Activated B cell treated with CpG ODN at 0.5 μM for 24 hours (primary cell): Measurements from ENCODE around the gene HOXA9. TPM values are rescaled to one million over a fixed set of nuclear protein-coding genes. Genes with fewer than 3 reads are reported as not detected.

Source experiments
- ATAC-seq: fragments of 200-7000 bp; cut with Tn5 transposase; one replicate; pipeline ENCODE4 v1.10.0; 2021; ENCODE audit warnings: low read depth, mild to moderate bottlenecking, moderate library complexity
- CTCF ChIA-PET: fragments of 350-600 bp; sonication (Branson Sonifier 250); formaldehyde crosslinking; loops from one replicate; lab custom pipeline; 2021; ENCODE audit warnings: antibody characterized with exemption; lab: Charles Lee
- POLR2A ChIA-PET: fragments of 350-600 bp; sonication (Branson Sonifier 250); formaldehyde crosslinking; loops from one replicate; lab custom pipeline; 2021; ENCODE audit warnings: antibody characterized with exemption; lab: Charles Lee
- DNase-seq: peaks from one replicate; pipeline ENCODE4 v3.0.0; 2022
- H3K27ac Mint-ChIP-seq: one replicate; pipeline ENCODE4 v1.8.0; 2020; ENCODE audit warnings: mixed read lengths
- H3K27me3 Mint-ChIP-seq: one replicate; pipeline ENCODE4 v1.8.0; 2021; ENCODE audit warnings: mixed read lengths
- H3K36me3 Mint-ChIP-seq: one replicate; pipeline ENCODE4 v1.8.0; 2021; ENCODE audit warnings: low read depth, mixed read lengths
- H3K4me1 Mint-ChIP-seq: one replicate; pipeline ENCODE4 v1.8.0; 2021; ENCODE audit warnings: mixed read lengths
- H3K4me3 Mint-ChIP-seq: one replicate; pipeline ENCODE4 v1.8.0; 2020; ENCODE audit warnings: mild to moderate bottlenecking, mixed read lengths
- H3K9me3 Mint-ChIP-seq: one replicate; pipeline ENCODE4 v1.8.0; 2020; ENCODE audit warnings: mixed read lengths
- CTCF ChIP-seq: fragments of 200-600 bp; IDR thresholded peaks from one replicate; pipeline ENCODE4 v1.8.0; 2022; ENCODE audit warnings: antibody characterized with exemption, mild to moderate bottlenecking
- intact Hi-C: fragments of 100-400 bp; cut with micrococcal nuclease; formaldehyde crosslinking; loops from one replicate; pipeline ENCODE4 v1.15.1; 2024
- total RNA-seq: library from RNA; stranded (reverse); gene quantifications from 2 replicates; pipeline ENCODE4 v1.2.3, GENCODE V29; 2022

The HOXA9 gene
- total RNA-seq, 1 donor from 2014 or later = not detected

GRCh38 chr7:27115221-27116026 lies 49.9 kb downstream of the HOXA9 start:
- no peak for DNase-seq
- POLR2A ChIA-PET = no interaction called here
- no peak for ATAC-seq
- H3K4me1 Mint-ChIP-seq = no peaks in the 10 kb centered on the region
- no peak overlapping the region for H3K4me3 Mint-ChIP-seq
- peaks cover 7% of the 10 kb centered on the region for H3K27me3 Mint-ChIP-seq
- no peaks in the 10 kb centered on the region for H3K36me3 Mint-ChIP-seq
- CTCF ChIA-PET = no interaction called here
- no peaks in the 10 kb centered on the region for H3K9me3 Mint-ChIP-seq
- intact Hi-C loops = no loop called here
- TF ChIP-seq CTCF = no peak
- no peak overlapping the region for H3K27ac Mint-ChIP-seq

GRCh38 chr7:27114881-27115220 lies 50.5 kb downstream of the HOXA9 start:
- TF ChIP-seq CTCF = no peak
- no peaks in the 10 kb centered on the region for H3K36me3 Mint-ChIP-seq
- no peak overlapping the region for H3K27ac Mint-ChIP-seq
- H3K4me1 Mint-ChIP-seq = no peaks in the 10 kb centered on the region
- ATAC-seq (no peak), DNase-seq (no peak)
- no peaks in the 10 kb centered on the region for H3K9me3 Mint-ChIP-seq
- H3K27me3 Mint-ChIP-seq = peaks cover 7% of the 10 kb centered on the region
- ChIA-PET CTCF (no interaction called here), POLR2A (no interaction called here)
- H3K4me3 Mint-ChIP-seq = no peak overlapping the region
- intact Hi-C loops = no loop called here

- ATAC-seq = no peak
- intact Hi-C loops = no loop called here
- TF ChIP-seq CTCF = no peak
- Mint-ChIP-seq H3K27ac (no peak overlapping the region), H3K4me3 (no peak overlapping the region), H3K27me3 (peaks cover 7% of the 10 kb centered on the region), H3K4me1 (no peaks in the 10 kb centered on the region), H3K36me3 (no peaks in the 10 kb centered on the region), H3K9me3 (no peaks in the 10 kb centered on the region)
- POLR2A ChIA-PET = no interaction called here
- DNase-seq = no peak
- CTCF ChIA-PET = no interaction called here
These were observed 51.2 kb downstream of the HOXA9 start for GRCh38 chr7:27113991-27114769.

- ATAC-seq (no peak), DNase-seq (no peak)
- no peaks in the 10 kb centered on the region for H3K9me3 Mint-ChIP-seq
- ChIA-PET CTCF (no interaction called here), POLR2A (no interaction called here)
- H3K4me1 Mint-ChIP-seq = no peaks in the 10 kb centered on the region
- H3K27me3 Mint-ChIP-seq = peaks cover 7% of the 10 kb centered on the region
- H3K4me3 Mint-ChIP-seq = no peak overlapping the region
- H3K27ac Mint-ChIP-seq = no peak overlapping the region
- intact Hi-C loops = no loop called here
- TF ChIP-seq CTCF = no peak
- no peaks in the 10 kb centered on the region for H3K36me3 Mint-ChIP-seq
These were observed 52.1 kb downstream of the HOXA9 start for GRCh38 chr7:27112955-27113949.

Other genes starting within 250 kb of the HOXA9 start
- gene HOXA1, start 69.5 kb downstream of the HOXA9 start, total RNA-seq = 0.55 and 0.61 TPM in 2 replicates
- not detected in 2 replicates for gene HOXA2, start 62.9 kb downstream of the HOXA9 start, total RNA-seq
- 0.17 and 0.40 TPM in 2 replicates for gene HOXA4, start 34.8 kb downstream of the HOXA9 start, total RNA-seq
- gene HOXA5, start 21.9 kb downstream of the HOXA9 start, total RNA-seq = not detected in 2 replicates
- gene HOXA6, start 17.8 kb downstream of the HOXA9 start, total RNA-seq = not detected in 2 replicates
- gene HOXA3, start 13.0 kb downstream of the HOXA9 start, total RNA-seq = not detected in 2 replicates
- gene HOXA7, start 8.9 kb downstream of the HOXA9 start, total RNA-seq = not detected in 2 replicates
- 0.24 TPM in 1 of 2 replicates, not detected in the other for gene HOXA10, start 8.8 kb upstream of the HOXA9 start, total RNA-seq
- gene HOXA11, start 19.7 kb upstream of the HOXA9 start, total RNA-seq = not detected in 2 replicates
- gene HOXA13, start 34.6 kb upstream of the HOXA9 start, total RNA-seq = not detected in 2 replicates
- not detected in 2 replicates for gene EVX1, start 77.3 kb upstream of the HOXA9 start, total RNA-seq